Adipose tissue (tissue), 3 donors: Measurements from ENCODE around the gene RIMOC1. TPM values are rescaled to one million over a fixed set of nuclear protein-coding genes. Genes with fewer than 3 reads are reported as not detected.

ENCODE experiments used
- H3K27ac ChIP-seq: one replicate; pipeline ENCODE4 v1.5.1; 2013; ENCODE audit warnings: low read depth, low read length
- WGBS, 3 donors: extraction: QIAGEN DNeasy Blood & Tissue Kit; methylation state at CpG; one replicate each; pipeline ENCODE4 v1.1.7; 2013; 5-methylcytosine and 5-hydroxymethylcytosine counted together
- polyA plus RNA-seq, 3 donors: library from polyadenylated mRNA; stranded (reverse); fragments of 200-250 nt; gene quantifications; one replicate each; pipeline ENCODE4 v1.2.3, GENCODE V29; 2013
- donor health status: healthy with polysubstance abuse.
- donor health status: Bipolar disorder and iron deficiency.
- donor health status: healthy.

Gene RIMOC1
- polyA plus RNA-seq, 3 donors: 4.5 to 9.9 (median 6.9) TPM

DNA sequence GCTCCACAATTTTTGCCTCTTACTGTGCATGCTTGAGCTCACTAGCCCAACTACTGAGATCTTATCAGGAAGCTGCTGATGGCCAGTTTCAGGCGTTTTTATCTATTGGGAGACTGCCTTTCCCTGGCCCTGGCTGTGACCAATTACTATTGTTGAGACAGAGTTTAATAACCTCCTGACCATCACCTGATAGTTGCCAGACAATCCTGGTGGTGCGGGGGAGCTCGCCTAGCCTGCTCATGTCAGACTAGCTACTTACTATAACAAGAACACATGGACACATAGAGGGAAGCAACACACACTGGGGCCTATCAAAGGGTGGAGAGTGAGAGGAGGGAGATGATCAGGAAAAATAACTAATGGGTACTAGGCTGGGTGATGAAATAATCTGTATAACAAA is 20.9 kb upstream of the RIMOC1 start:
- H3K27ac ChIP-seq: no peak overlapping the region
- 68 to 82% (median 81%) methylated on average over 3 of the region's 3 CpGs for WGBS, 3 donors

DNA sequence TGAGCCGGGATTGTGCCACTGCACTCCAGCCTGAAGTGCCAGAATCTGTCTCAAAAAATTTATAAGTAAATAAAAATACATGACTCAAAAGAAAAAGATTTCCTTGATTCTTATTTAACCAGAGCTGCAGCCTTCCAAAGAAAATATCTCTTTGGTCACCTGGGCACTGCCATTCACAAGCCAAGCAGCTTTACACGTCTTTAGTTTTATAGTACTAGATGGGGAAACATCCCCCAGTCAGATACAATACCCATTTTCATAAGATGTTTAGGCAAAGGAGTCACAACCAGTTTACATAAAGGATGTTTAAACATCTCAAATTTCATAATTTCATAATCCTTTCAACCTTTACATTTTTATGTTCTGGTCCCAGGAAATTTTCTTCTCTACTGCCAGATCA is 20.2 kb upstream of the RIMOC1 start:
- no peak overlapping the region for H3K27ac ChIP-seq
- 91 to 94% (median 92%) methylated on average over 2 of the region's 2 CpGs for WGBS, 3 donors

DNA sequence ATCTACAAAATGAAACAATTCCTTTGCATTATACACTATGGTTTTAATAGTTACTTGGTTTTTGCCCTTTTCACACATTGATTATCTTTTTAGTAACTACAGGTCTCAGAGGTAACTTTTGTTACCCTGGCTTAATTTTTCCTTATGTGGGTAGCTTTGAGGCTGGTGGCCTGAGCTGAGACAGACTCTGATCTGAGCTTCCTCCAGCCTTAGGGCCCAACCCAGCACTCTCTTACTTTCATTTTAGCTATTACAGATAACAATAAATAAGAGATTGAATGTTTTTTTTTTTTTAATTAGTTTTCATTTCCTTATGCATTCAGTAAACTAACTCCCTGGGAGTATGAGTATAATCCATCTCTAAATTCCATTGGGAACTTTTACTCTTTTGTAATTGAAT is 18.9 kb upstream of the RIMOC1 start:
- no peak overlapping the region for H3K27ac ChIP-seq

DNA sequence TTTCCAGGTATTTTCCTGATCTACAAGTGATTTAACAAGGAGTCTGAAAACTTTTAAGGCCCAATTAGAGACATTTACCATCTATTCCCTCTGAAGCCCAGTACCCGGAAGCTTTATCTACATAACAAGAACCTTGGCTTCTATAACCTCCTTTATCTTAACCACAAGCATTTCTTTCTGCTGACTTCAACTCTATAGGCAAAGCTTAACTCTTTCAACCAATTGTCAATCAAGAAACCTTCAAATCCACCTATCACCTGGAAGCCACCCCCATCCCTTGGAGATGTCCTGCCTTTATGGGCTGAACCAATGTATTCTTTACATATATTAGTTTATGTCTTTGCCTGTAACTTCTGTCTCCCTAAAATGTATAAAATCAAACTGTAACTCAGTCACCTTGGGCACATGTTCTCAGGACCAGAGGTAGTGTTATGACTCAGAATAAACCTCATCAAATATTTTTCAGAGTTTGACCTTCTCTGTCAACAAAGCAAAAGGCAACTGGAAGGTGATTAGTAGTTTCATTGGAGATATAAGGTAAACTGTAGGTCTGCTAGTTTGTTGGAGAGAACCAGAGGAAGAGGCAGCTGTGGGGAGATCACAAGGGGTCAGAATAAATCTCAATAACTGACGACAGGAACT is 13.0 kb upstream of the RIMOC1 start:
- no peak overlapping the region for H3K27ac ChIP-seq
- WGBS, 3 donors: 42 to 66% (median 60%) methylated on average over 2 of the region's 2 CpGs

DNA sequence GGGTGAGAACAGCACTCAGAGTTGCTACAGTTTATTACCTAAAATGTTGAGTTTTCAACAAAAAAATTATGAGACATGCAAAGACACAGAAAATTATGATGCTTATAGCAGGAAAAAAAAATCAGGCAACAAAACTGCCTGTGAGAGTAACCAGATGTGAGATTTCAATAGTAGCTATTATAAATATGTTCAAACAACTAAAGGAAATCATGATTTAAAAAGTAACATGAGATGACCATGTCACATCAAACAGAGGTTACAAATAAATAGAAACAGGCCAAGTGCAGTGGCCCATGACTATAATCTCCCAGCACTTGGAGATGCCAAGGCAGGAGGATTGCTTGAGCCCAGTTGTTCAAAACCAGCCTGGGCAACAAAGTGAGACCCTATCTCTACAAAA is 12.1 kb upstream of the RIMOC1 start:
- H3K27ac ChIP-seq: no peak overlapping the region

DNA sequence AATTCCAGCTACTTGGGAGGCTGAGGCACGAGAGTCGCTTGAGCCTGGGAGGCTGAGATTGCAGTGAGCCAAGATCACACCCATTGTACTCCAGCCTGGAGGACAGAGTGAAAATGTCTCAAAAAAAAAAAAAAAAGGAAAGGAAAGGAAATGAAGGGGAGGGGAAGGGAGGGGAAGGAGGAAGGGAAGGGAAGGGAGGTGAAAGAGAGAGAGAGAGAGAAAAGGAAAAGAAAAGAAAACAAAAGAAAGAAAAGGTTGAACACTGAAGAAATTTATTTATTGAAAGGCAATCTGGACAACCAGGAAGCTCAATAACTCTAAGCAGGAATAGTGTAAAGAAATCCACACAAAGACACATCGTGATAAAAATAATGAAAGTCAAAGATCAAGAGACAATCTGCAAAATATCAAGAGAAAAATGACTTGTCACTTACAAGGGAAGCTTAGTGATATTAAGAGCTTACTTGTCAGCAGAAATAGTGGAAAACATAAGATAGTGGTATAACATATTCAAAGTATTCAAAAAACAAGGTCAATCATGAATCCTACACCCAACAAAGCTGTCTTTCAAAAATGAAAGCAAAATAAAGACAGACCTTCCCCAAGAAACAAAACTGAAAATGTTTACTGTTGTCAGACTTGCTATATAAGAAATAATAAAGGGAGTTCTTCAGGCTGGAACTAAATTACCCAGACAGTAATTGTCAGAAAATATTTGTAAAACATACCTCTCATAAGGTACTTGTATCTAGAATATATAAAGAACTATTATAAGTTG is 10.9 kb upstream of the RIMOC1 start:
- 75 to 83% (median 80%) methylated on average over 3 of the region's 3 CpGs for WGBS, 3 donors

DNA sequence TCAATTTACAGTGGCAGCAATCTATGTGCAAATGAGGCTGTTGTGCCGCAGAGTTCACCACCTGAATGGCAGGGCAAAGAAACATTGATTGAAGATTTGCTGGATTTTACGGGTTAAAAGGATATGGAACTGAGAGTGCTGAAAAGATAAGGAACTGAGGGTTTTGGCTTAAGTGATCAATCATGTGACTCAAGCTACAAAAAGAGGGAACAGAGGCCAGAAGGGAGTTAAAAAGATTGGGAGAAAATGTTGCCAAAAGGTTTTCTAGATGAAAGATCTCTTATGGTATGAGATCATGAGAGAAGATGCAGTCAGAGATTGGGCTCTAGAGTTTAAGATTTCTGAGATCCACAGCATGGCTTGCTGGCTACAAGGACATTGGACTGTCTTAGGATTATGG is 7.9 kb upstream of the RIMOC1 start:
- H3K27ac ChIP-seq: no peak overlapping the region
- 12 to 25% (median 17%) methylated on average over 2 of the region's 2 CpGs for WGBS, 3 donors

More for the DNA sequence above, 10.9 kb upstream of the RIMOC1 start:
- no peak overlapping the region for H3K27ac ChIP-seq

DNA sequence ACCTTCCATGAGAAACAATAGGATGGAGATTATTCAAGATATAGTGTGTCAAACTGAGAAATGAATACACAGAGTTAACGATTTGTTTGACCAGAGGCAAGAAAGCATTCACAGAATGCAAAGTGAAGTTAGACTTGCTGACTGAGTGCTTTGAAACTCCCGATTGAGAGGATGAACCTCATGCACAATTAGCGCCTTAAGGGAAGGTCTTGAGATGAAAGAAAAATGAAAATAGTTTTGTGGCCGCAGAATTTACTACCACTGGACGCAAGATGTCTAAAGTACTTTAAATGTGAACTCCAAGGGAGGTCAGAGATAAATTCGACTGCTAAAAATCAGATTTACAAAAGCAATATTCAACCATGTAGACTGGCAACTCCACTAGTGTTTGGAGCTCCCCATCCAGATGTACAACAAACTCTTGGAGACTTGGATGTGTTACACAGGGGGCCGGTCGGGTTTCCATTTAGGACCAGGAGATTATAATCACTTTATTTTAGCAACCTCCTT is 707 bp upstream of the RIMOC1 start:
- 37 to 47% (median 42%) methylated on average over 8 of the region's 8 CpGs for WGBS, 3 donors
- peak overlapping the region; percentile 62 for H3K27ac ChIP-seq

DNA sequence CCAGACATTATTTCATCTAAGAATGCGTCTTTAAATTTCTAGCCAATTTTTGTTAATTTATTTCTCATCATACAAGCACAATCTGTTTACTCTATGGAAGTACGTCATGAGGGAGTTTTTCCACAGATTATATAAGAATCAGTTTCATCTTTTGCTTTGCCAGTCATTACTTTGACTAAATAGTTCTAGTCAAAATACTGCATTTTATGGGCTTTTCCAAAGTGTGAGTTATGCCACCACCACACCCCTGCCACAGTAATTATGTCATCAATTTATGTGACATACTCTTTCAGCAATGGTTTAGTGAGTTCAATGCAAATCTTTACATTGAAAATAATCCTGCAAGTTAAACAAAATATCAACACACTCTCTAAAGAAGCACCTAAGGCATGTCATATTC is 2.0 kb downstream of the RIMOC1 start:
- 87 to 89% (median 87%) methylated on average over 2 of the region's 2 CpGs for WGBS, 3 donors
- H3K27ac ChIP-seq: no peak overlapping the region

DNA sequence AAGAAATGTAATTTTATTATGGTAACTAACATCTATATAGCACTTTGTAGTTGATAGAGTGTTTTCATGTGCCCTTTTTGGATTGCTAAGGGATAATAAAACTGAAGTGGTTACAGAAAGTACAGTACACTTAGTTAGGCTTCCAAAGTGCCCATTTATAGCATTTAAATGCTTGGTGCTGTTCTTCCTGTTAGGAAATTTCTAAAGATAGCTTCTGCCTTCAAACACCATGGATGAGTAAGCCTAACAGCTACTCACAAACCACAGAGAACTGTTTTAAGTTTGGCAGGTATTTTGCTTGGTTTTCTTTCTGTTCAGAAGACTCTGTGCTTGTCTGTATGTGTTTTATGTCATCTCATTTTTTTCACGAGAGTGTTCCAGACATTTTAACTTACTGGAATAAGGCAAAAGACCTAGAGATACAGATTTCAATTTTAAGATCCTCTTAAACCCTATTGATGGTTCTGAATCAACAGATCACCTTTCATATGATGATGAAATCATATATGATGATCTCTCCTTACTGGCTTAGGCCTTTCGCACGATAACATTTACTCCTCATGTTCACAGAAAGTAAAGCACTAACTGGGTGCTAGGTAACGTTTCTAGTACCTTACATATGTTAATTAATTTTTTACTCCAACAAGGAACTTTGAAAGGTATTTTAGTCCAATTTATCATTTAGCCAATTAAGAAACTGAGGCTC is 4.4 kb downstream of the RIMOC1 start:
- 88 to 91% (median 91%) methylated on average over 4 of the region's 4 CpGs for WGBS, 3 donors
- H3K27ac ChIP-seq: no peak overlapping the region

DNA sequence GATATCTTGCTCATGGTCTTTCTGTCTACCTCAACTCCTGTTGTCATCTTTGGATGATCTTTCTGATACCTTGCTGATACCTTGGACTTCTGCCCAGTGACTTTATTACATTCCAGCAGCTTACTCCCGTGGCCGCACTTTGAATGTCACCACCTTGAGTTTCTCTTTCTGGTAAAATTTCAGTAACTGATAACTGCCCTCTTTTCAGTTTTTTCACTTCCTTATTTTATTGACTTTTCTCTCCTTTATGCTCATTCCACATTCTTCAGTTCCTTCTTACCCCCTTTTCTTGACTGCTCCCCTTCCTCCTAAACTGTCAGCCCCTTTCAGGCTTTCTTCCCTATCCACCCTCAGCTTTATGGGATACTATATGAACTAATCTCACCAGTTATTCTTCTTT is 14.0 kb downstream of the RIMOC1 start:
- 77 to 93% (median 87%) methylated on average over 2 of the region's 2 CpGs for WGBS, 3 donors
- no peak overlapping the region for H3K27ac ChIP-seq

DNA sequence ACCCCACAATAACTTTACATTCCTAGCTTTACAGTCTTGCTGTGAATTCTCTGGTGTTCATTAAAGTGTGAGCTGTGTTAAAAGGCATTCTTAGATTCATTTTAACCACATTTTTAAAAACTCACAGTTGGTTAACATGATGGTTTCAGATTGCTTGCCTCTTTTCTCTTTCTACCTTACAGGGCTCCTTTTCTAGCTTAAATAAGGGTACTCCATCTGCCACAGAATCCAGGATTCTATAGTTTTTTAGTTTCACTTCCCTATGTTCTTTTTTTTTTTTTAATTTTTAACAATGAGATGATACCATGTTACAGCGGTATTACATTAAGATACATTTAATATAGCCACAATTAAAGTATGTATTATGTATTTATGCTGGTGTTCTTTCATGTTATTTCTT is 17.0 kb downstream of the RIMOC1 start:
- WGBS, 3 donors: 93 to 96% (median 96%) methylated on average over 1 of the region's 1 CpG
- no peak overlapping the region for H3K27ac ChIP-seq

DNA sequence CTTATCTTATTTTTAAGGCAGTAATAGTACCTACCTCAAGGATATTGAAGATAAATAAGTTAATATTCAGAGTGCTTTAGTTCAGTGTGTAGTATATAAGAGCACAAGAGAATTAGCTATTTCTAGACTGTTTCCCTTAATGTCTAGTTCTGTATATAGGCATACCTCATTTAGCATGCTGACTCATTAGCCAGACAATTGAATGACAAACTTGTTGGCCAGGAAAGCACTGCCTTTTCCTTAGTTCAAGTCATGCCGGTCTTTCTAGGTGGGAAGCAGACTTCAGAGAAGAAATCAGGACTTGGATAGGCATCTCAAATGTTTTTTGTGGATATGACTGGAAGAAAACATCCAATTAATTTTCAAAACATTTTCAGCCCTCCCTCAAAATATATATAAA is 17.7 kb downstream of the RIMOC1 start:
- no peak overlapping the region for H3K27ac ChIP-seq
- 72 to 85% (median 81%) methylated on average over 1 of the region's 1 CpG for WGBS, 3 donors

DNA sequence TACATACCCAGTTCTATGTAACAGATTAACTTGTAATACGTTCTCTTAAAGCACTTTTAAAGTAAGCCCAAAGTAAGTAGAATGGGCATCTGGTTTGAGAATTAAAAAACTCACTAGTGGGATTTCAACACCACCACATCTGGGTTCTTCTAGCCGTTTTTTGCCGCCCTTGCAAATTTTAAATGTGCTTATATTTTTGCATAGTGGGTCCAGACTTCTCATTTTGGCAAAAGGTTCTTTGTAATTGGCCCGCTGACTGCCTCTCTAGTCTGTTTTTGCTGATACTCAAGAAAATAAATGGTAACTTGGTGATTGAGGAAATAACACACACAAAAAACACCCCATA is 20.4 kb downstream of the RIMOC1 start:
- H3K27ac ChIP-seq: no peak overlapping the region
- 51 to 61% (median 51%) methylated on average over 4 of the region's 4 CpGs for WGBS, 3 donors

DNA sequence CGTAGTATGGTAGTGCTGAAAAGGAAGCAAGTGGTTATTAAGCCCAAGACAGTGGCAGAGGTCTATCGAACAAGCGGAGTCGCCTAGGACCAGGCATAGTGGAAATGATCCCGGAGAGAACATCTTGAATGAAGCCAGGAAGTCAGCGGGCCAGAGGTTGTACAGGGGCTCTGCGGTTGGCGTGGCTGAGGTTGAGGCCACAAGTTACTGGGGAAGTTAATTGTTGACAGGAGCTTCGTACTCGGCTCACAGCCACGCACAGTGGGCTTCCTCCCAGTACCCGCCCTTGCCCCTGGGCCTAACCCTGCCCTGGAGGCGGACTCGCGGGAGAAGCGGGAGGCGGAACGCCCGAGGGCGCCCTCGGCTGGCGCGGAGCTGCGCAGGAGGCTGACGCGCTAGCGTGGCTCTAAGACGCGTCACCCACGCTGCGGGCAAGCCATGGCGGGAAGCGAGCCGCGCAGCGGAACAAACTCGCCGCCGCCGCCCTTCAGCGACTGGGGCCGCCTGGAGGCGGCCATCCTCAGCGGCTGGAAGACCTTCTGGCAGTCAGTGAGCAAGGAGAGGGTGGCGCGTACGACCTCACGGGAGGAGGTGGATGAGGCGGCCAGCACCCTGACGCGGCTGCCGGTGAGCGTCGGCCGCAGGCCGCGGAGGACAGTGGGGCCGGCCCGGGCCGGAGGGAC is 20.9 kb downstream of the RIMOC1 start, which contains the start of gene FBXO4:
Gene FBXO4 (plus strand): TSS at position 410 of the 683 bp plus-strand sequence. CDS start 29 bp downstream, at position 439.
- H3K27ac ChIP-seq: peak within 1 kb of the TSS; percentile 84
- 1% methylated on average over 60 of the region's 60 CpGs for WGBS, 3 donors

DNA sequence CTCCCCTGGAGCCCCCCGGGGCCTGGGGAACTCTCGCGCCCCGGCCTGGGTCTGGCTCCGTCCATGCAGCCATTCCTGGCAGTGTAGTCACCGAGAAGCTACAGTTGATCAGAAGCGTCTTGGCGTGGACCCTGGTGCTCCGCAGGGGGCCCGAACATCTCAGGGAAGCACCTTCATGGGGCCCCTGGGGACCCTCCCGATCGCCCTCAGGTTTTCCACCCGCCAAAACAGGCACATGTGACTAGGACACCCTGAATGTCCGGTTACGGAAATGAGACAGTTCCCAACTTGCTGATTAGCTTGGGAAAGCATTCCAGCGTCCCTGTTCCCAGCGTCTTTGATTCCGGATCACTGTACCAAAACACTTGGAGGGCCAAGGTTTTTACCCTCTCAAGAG is 21.4 kb downstream of the RIMOC1 start:
- WGBS, 3 donors: 1% methylated on average over 18 of the region's 18 CpGs
- H3K27ac ChIP-seq: peak overlapping the region; percentile 84

DNA sequence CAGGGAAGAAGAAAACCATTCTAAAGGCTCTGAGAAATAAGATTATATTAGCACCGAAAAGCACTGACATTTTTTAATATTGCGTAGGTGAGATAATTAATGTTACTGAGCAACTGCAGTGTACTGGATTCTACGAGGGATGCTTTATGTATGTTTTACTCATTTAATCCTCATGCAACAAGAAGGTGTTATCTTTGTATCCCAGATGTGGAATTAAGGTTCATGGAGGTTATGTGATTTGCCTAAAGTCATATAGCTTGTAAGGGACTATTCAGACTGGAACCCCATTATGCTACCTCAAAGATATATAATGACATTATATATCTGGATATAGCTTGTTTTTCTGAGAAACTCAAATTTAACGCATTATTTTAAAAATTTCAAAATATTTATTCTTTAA is 23.5 kb downstream of the RIMOC1 start:
- no peak overlapping the region for H3K27ac ChIP-seq
- WGBS, 3 donors: 94 to 96% (median 94%) methylated on average over 4 of the region's 4 CpGs

DNA sequence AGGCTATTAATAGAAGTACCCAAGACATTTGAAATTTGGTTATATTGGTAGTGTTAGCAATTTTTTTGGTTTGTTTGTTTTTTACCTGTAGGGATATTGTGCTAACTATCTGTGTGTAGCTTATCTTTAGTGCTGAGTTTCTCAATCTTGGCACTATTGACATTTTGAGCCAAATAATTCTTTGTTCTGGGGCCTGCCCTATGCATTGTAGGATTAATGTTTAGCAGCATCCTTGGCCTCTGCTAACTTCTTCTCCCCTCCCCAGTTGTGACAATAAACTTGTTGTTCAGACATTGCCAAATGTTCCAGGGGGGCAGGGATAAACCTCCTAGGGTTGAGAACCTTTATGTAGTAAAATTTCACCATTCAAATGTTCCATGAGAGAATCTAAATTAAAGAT is 24.9 kb downstream of the RIMOC1 start:
- no peak overlapping the region for H3K27ac ChIP-seq

DNA sequence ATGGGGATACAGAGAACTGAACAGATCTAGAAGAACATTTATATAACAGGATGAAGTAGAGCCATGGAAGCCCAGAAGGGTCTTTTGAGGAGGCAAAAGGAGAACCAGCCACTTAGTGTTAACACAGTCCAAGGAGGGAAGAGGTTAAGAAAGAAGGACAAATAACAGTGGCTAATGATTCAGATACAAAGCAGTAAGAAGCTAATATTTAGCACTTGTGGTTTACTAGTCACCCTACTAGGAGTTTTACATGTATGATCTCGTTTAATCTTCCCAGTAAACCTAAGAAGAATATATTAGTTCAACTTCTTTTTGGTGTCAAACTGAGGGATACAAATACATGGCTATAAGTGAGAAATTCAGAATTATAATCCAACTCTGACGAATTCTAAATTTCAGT is 28.6 kb downstream of the RIMOC1 start:
- H3K27ac ChIP-seq: no peak overlapping the region
- WGBS, 3 donors: 86 to 93% (median 93%) methylated on average over 2 of the region's 2 CpGs
